Measurements from ENCODE around the gene CDKL1. TPM values are rescaled to one million over a fixed set of nuclear protein-coding genes. Genes with fewer than 3 reads are reported as not detected.

The CDKL1 gene
- total RNA-seq, 1 experiment from 2014 or later: 11.3 TPM

DNA sequence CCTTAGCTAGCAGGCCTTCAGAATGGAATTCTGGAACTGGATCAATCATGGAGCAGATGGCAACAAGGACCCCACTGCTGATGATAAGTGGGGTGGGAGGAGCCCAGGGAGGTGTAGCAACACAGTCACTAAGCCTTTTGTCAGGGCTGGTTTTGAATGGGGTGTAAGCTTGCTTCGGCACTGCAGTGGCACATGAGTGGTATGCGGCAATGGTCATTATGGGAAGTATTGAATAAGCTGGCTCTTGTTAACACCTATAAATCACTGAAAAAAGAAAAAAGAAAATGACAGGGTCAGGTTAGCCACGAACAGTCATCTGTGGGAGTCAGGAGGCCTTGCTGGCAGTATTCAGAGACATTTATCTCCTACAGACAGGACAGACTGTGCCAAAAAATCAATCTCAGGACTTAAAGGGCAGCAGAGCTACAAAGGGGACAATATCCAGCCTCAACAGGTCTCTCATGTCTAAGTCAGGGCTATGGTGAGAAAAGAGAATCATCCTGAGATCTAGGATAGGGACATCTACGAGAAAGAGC is 19.1 kb downstream of the CDKL1 start:
- Histone ChIP-seq H3K4me3 (ENCODE audit: low read depth, low read length, poor library complexity, severe bottlenecking) (no peak overlapping the region), H3K27me3 (replicated peaks; ENCODE audit: insufficient read depth, low read depth, low read length, poor library complexity) (no peaks in the 10 kb centered on the region), H3K9me3 (ENCODE audit: low read depth, low read length, poor library complexity, severe bottlenecking) (no peaks in the 10 kb centered on the region), H3K27ac (ENCODE audit: low read depth, low read length, poor library complexity, severe bottlenecking) (no peak overlapping the region), H3K36me3 (ENCODE audit: insufficient read depth, low read length, poor library complexity, severe bottlenecking) (no peaks in the 10 kb centered on the region), H3K4me1 (ENCODE audit: insufficient read depth, low read length, poor library complexity, severe bottlenecking) (no peaks in the 10 kb centered on the region)
- ChIA-PET POLR2A (ENCODE audit: low non-redundant PET) (no interaction called here), CTCF (no interaction called here)
- no peak for DNase-seq (ENCODE audit: low spot score)
- TF ChIP-seq EZH2 (IDR thresholded peaks at IDR 0.05; ENCODE audit: borderline replicate concordance, low read depth, low read length, poor library complexity, severe bottlenecking): no peak
- TF ChIP-seq, protein P1, sequence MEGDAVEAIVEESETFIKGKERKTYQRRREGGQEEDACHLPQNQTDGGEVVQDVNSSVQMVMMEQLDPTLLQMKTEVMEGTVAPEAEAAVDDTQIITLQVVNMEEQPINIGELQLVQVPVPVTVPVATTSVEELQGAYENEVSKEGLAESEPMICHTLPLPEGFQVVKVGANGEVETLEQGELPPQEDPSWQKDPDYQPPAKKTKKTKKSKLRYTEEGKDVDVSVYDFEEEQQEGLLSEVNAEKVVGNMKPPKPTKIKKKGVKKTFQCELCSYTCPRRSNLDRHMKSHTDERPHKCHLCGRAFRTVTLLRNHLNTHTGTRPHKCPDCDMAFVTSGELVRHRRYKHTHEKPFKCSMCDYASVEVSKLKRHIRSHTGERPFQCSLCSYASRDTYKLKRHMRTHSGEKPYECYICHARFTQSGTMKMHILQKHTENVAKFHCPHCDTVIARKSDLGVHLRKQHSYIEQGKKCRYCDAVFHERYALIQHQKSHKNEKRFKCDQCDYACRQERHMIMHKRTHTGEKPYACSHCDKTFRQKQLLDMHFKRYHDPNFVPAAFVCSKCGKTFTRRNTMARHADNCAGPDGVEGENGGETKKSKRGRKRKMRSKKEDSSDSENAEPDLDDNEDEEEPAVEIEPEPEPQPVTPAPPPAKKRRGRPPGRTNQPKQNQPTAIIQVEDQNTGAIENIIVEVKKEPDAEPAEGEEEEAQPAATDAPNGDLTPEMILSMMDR (conservative IDR thresholded peaks at IDR 0.05; ENCODE audit: low read depth, low read length): no peak
- intact Hi-C loops (cut with micrococcal nuclease; ENCODE audit: unreplicated experiment): no loop called here
- no TSS peak for BruUV-seq (replicated peaks)

DNA sequence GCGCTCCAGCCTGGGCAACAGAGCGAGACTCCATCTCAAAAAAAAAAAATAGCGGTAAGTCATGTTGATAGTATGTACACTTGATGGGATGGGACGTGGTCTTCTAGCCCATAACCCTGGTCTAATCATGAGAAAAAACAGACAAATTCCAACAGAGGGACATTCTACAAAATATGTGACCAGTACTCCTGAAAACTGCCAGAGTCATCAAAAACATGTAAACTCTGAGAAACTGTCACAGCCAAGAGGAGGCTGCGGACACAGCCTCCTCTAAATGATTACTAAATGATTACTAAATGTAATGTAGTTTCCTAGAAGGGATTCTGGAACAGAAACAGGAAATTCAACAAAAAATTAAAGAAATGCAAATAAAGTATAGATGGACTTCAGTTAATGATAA is 20.9 kb downstream of the CDKL1 start:
- BruUV-seq (replicated peaks): no TSS peak
- H3K27ac ChIP-seq (ENCODE audit: low read depth, low read length, poor library complexity, severe bottlenecking): no peak overlapping the region
- H3K36me3 ChIP-seq (ENCODE audit: insufficient read depth, low read length, poor library complexity, severe bottlenecking): no peaks in the 10 kb centered on the region
- intact Hi-C loops (cut with micrococcal nuclease; ENCODE audit: unreplicated experiment): no loop called here
- H3K4me1 ChIP-seq (ENCODE audit: insufficient read depth, low read length, poor library complexity, severe bottlenecking): no peaks in the 10 kb centered on the region
- CTCF ChIA-PET: no interaction called here
- H3K4me3 ChIP-seq (ENCODE audit: low read depth, low read length, poor library complexity, severe bottlenecking): no peak overlapping the region
- no peak for DNase-seq (ENCODE audit: low spot score)
- POLR2A ChIA-PET (ENCODE audit: low non-redundant PET): no interaction called here
- no peaks in the 10 kb centered on the region for H3K9me3 ChIP-seq (ENCODE audit: low read depth, low read length, poor library complexity, severe bottlenecking)
- no peaks in the 10 kb centered on the region for H3K27me3 ChIP-seq (replicated peaks; ENCODE audit: insufficient read depth, low read depth, low read length, poor library complexity)
- TF ChIP-seq EZH2 (IDR thresholded peaks at IDR 0.05; ENCODE audit: borderline replicate concordance, low read depth, low read length, poor library complexity, severe bottlenecking): no peak
- TF ChIP-seq, protein P1 (conservative IDR thresholded peaks at IDR 0.05; ENCODE audit: low read depth, low read length): no peak

DNA sequence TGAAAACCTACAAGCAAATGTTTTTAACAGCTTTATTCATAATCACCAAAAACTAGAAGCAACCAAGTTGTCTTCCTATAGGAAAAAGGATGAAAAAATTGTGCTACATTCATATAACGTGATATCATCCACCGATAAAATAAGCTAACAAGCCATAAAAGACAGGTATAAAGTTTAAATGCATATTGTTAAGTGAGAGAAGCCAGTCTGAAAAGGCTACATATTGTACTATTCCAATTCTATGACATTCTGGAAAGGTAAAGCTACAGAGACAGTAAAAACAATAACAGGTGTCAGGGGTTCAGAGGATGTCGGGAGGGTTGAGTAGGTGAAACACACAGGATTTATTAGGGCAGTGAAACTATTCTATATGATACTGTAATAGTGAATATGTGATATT is 22.7 kb downstream of the CDKL1 start:
- CTCF ChIA-PET: no interaction called here

More for the DNA sequence above, 22.7 kb downstream of the CDKL1 start:
- Histone ChIP-seq H3K36me3 (ENCODE audit: insufficient read depth, low read length, poor library complexity, severe bottlenecking) (no peaks in the 10 kb centered on the region), H3K4me1 (ENCODE audit: insufficient read depth, low read length, poor library complexity, severe bottlenecking) (no peaks in the 10 kb centered on the region), H3K27me3 (replicated peaks; ENCODE audit: insufficient read depth, low read depth, low read length, poor library complexity) (no peaks in the 10 kb centered on the region), H3K4me3 (ENCODE audit: low read depth, low read length, poor library complexity, severe bottlenecking) (no peak overlapping the region), H3K9me3 (ENCODE audit: low read depth, low read length, poor library complexity, severe bottlenecking) (no peaks in the 10 kb centered on the region), H3K27ac (ENCODE audit: low read depth, low read length, poor library complexity, severe bottlenecking) (no peak overlapping the region)
- intact Hi-C loops (cut with micrococcal nuclease; ENCODE audit: unreplicated experiment): no loop called here
- BruUV-seq (replicated peaks): no TSS peak
- TF ChIP-seq, protein P1 (conservative IDR thresholded peaks at IDR 0.05; ENCODE audit: low read depth, low read length): no peak
- TF ChIP-seq EZH2 (IDR thresholded peaks at IDR 0.05; ENCODE audit: borderline replicate concordance, low read depth, low read length, poor library complexity, severe bottlenecking): no peak
- POLR2A ChIA-PET (ENCODE audit: low non-redundant PET): no interaction called here
- no peak for DNase-seq (ENCODE audit: low spot score)
